GM12878 (cell line): ENCODE results near the gene POU2F1. TPM values are rescaled to one million over a fixed set of nuclear protein-coding genes. Genes with fewer than 3 reads are reported as not detected.

Source experiments
- CHD2 ChIP-seq: IDR thresholded peaks from 2 replicates; pipeline ENCODE4 v1.6.1; 2011; ENCODE audit warnings: low read depth, low read length, improper control_type of control experiment, borderline replicate concordance
- FOS ChIP-seq: IDR thresholded peaks from 3 replicates; pipeline ENCODE4 v1.6.1; 2011; ENCODE audit warnings: borderline replicate concordance; ENCODE audit not compliant: insufficient read length; ENCODE audit errors: extremely low read depth
- FOXM1 ChIP-seq: IDR thresholded peaks from 2 replicates; pipeline ENCODE4 v1.6.1; 2012; ENCODE audit warnings: low read depth, mild to moderate bottlenecking, inconsistent platforms, low read length, moderate library complexity
- TCF7 ChIP-seq: IDR thresholded peaks from 2 replicates; pipeline ENCODE4 v1.6.1; 2014; ENCODE audit warnings: antibody characterized with exemption, borderline replicate concordance
- ZBED1 ChIP-seq: IDR thresholded peaks from 2 replicates; pipeline ENCODE4 v1.6.1; 2016; ENCODE audit warnings: borderline replicate concordance
- polyA plus RNA-seq, 11 experiments: library from polyadenylated mRNA; depleted of rRNA in 4 of 11; unstranded in 6 of 11; stranded (reverse) in 5 of 11; fragments of >200 nt; fragmentation: Nextera tagmentation in 4 of 11; fragmentation: Illumina TruSeq in 1 of 11; extraction: Ambion mirVana in 4 of 11; extraction: Trizol in 1 of 11; gene quantifications; 1 replicate in 1 of 11; 2 replicates in 10 of 11; pipeline versions ENCODE4 v1.2.1 to v1.2.3, GENCODE V29; 2011 to 2016; ENCODE audit warnings: inconsistent platforms in 2 of 11, missing spikeins in 2 of 11, low read depth in 1 of 11
- total RNA-seq, 4 experiments: library from RNA; depleted of rRNA in 3 of 4; stranded (reverse); fragments of >200 nt in 3 of 4; fragmentation: Illumina TruSeq in 1 of 4; extraction: Trizol in 1 of 4; gene quantifications; 2 replicates each; pipeline versions ENCODE4 v1.2.1 to v1.2.3, GENCODE V29; 2013 to 2021
- TF ChIP-seq, protein P1 (sequence below): fragments of 450-650 bp; IDR thresholded peaks from 2 replicates; pipeline ENCODE4 v1.6.1; 2017; ENCODE audit warnings: mild to moderate bottlenecking, moderate library complexity
- TF ChIP-seq, protein P2 (sequence below): IDR thresholded peaks from 2 replicates; pipeline ENCODE4 v1.6.1; 2011; ENCODE audit warnings: mild to moderate bottlenecking, low read depth, low read length, moderate library complexity; ENCODE audit not compliant: insufficient replicate concordance
- TF ChIP-seq, protein P3 (sequence below): fragments of 150-350 bp; IDR thresholded peaks from 2 replicates; pipeline ENCODE4 v1.6.1; 2016; ENCODE audit warnings: low read depth, low read length
- TF ChIP-seq, protein P4 (sequence below): fragments of 450-650 bp; IDR thresholded peaks from 2 replicates; pipeline ENCODE4 v1.6.1; 2016; ENCODE audit warnings: mild to moderate bottlenecking
- TF ChIP-seq, protein P5 (sequence below): fragments of 450-650 bp; formaldehyde crosslinking; IDR thresholded peaks from 2 replicates; pipeline ENCODE4 v1.4.0; 2022; ENCODE audit warnings: mild to moderate bottlenecking, moderate library complexity

POU2F1 gene
- total and polyA plus RNA-seq, 10 of the 15 experiments (the other 5 are each of a cell fraction or from before 2014, with no cell fraction given): 2.5 to 21.7 (median 12.5) TPM

DNA sequence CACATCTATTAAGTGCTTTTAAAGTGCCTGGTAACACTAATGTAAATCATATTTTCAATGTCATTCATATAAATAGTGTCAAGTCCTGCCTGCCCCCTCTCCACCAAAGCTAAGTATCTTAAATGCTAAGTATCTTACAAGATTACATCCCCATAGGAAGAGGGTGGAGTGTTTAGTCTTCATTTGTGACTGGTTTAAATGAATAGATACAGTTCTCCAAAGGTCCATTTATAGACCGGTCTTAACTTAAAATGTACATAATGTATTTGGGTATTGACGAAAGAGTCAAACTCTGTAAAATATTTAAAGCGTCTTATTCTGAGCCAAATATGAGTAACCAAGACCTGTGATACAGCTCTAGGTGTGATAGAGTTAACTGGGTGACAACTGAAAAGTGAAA lies 60.2 kb downstream of the POU2F1 start (continued):
- TF ChIP-seq FOXM1: no peak
- TF ChIP-seq, protein P1, sequence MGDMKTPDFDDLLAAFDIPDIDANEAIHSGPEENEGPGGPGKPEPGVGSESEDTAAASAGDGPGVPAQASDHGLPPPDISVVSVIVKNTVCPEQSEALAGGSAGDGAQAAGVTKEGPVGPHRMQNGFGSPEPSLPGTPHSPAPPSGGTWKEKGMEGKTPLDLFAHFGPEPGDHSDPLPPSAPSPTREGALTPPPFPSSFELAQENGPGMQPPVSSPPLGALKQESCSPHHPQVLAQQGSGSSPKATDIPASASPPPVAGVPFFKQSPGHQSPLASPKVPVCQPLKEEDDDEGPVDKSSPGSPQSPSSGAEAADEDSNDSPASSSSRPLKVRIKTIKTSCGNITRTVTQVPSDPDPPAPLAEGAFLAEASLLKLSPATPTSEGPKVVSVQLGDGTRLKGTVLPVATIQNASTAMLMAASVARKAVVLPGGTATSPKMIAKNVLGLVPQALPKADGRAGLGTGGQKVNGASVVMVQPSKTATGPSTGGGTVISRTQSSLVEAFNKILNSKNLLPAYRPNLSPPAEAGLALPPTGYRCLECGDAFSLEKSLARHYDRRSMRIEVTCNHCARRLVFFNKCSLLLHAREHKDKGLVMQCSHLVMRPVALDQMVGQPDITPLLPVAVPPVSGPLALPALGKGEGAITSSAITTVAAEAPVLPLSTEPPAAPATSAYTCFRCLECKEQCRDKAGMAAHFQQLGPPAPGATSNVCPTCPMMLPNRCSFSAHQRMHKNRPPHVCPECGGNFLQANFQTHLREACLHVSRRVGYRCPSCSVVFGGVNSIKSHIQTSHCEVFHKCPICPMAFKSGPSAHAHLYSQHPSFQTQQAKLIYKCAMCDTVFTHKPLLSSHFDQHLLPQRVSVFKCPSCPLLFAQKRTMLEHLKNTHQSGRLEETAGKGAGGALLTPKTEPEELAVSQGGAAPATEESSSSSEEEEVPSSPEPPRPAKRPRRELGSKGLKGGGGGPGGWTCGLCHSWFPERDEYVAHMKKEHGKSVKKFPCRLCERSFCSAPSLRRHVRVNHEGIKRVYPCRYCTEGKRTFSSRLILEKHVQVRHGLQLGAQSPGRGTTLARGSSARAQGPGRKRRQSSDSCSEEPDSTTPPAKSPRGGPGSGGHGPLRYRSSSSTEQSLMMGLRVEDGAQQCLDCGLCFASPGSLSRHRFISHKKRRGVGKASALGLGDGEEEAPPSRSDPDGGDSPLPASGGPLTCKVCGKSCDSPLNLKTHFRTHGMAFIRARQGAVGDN: no peak
- TF ChIP-seq, protein P2, sequence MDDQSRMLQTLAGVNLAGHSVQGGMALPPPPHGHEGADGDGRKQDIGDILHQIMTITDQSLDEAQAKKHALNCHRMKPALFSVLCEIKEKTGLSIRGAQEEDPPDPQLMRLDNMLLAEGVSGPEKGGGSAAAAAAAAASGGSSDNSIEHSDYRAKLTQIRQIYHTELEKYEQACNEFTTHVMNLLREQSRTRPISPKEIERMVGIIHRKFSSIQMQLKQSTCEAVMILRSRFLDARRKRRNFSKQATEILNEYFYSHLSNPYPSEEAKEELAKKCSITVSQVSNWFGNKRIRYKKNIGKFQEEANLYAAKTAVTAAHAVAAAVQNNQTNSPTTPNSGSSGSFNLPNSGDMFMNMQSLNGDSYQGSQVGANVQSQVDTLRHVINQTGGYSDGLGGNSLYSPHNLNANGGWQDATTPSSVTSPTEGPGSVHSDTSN: no peak
- TF ChIP-seq, protein P3, sequence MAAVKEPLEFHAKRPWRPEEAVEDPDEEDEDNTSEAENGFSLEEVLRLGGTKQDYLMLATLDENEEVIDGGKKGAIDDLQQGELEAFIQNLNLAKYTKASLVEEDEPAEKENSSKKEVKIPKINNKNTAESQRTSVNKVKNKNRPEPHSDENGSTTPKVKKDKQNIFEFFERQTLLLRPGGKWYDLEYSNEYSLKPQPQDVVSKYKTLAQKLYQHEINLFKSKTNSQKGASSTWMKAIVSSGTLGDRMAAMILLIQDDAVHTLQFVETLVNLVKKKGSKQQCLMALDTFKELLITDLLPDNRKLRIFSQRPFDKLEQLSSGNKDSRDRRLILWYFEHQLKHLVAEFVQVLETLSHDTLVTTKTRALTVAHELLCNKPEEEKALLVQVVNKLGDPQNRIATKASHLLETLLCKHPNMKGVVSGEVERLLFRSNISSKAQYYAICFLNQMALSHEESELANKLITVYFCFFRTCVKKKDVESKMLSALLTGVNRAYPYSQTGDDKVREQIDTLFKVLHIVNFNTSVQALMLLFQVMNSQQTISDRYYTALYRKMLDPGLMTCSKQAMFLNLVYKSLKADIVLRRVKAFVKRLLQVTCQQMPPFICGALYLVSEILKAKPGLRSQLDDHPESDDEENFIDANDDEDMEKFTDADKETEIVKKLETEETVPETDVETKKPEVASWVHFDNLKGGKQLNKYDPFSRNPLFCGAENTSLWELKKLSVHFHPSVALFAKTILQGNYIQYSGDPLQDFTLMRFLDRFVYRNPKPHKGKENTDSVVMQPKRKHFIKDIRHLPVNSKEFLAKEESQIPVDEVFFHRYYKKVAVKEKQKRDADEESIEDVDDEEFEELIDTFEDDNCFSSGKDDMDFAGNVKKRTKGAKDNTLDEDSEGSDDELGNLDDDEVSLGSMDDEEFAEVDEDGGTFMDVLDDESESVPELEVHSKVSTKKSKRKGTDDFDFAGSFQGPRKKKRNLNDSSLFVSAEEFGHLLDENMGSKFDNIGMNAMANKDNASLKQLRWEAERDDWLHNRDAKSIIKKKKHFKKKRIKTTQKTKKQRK: no peak
- no peak for TF ChIP-seq ZBED1
- TF ChIP-seq TCF7: no peak
- TF ChIP-seq, protein P4, sequence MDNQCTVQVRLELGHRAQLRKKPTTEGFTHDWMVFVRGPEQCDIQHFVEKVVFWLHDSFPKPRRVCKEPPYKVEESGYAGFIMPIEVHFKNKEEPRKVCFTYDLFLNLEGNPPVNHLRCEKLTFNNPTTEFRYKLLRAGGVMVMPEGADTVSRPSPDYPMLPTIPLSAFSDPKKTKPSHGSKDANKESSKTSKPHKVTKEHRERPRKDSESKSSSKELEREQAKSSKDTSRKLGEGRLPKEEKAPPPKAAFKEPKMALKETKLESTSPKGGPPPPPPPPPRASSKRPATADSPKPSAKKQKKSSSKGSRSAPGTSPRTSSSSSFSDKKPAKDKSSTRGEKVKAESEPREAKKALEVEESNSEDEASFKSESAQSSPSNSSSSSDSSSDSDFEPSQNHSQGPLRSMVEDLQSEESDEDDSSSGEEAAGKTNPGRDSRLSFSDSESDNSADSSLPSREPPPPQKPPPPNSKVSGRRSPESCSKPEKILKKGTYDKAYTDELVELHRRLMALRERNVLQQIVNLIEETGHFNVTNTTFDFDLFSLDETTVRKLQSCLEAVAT: no peak
- no peak for TF ChIP-seq FOS
- TF ChIP-seq CHD2: no peak
- TF ChIP-seq, protein P5, sequence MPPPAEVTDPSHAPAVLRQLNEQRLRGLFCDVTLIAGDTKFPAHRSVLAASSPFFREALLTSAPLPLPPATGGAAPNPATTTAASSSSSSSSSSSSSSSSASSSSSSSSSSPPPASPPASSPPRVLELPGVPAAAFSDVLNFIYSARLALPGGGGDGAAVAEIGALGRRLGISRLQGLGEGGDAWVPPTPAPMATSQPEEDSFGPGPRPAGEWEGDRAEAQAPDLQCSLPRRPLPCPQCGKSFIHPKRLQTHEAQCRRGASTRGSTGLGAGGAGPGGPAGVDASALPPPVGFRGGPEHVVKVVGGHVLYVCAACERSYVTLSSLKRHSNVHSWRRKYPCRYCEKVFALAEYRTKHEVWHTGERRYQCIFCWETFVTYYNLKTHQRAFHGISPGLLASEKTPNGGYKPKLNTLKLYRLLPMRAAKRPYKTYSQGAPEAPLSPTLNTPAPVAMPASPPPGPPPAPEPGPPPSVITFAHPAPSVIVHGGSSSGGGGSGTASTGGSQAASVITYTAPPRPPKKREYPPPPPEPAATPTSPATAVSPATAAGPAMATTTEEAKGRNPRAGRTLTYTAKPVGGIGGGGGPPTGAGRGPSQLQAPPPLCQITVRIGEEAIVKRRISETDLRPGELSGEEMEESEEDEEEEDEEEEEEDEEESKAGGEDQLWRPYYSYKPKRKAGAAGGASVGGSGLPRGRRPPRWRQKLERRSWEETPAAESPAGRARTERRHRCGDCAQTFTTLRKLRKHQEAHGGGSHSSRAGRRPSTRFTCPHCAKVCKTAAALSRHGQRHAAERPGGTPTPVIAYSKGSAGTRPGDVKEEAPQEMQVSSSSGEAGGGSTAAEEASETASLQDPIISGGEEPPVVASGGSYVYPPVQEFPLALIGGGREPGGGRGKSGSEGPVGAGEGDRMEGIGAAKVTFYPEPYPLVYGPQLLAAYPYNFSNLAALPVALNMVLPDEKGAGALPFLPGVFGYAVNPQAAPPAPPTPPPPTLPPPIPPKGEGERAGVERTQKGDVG (CRISPR knock-in tag): no peak
